ENCODE results near the gene FOXG1.

FOXG1 gene

GRCh38 chr14:28776482-28777266 is 10.1 kb downstream of the FOXG1 start:
- DNase-seq (no peak), ATAC-seq (replicated peaks) (no peak)
- no peak overlapping the region for H3K27ac Mint-ChIP-seq
- H3K27me3 Mint-ChIP-seq: peaks cover 65 to 69% of the 10 kb centered on the region in 2 donors
- H3K9me3 Mint-ChIP-seq: peaks cover 0 to 4% of the 10 kb centered on the region in 2 donors
- peaks cover 0 to 4% of the 10 kb centered on the region in 2 donors for H3K36me3 Mint-ChIP-seq
- no peak overlapping the region for H3K4me3 Mint-ChIP-seq
- peaks cover 0 to 3% of the 10 kb centered on the region in 2 donors for H3K4me1 Mint-ChIP-seq

GRCh38 chr14:28777471-28778137 is 11.0 kb downstream of the FOXG1 start:
- ATAC-seq (replicated peaks): no peak

GRCh38 chr14:28778138-28779117 is 11.8 kb downstream of the FOXG1 start:
- no peak overlapping the region for H3K27ac Mint-ChIP-seq
- H3K4me3 Mint-ChIP-seq: no peak overlapping the region
- no peak for DNase-seq
- H3K4me1 Mint-ChIP-seq: peaks cover 0 to 3% of the 10 kb centered on the region in 2 donors
- H3K9me3 Mint-ChIP-seq: peaks cover 0 to 2% of the 10 kb centered on the region in 2 donors
- no peak for ATAC-seq (replicated peaks)
- peaks cover 0 to 4% of the 10 kb centered on the region in 2 donors for H3K36me3 Mint-ChIP-seq
- peaks cover 65 to 69% of the 10 kb centered on the region in 2 donors for H3K27me3 Mint-ChIP-seq

More at GRCh38 chr14:28777471-28778137, 11.0 kb downstream of the FOXG1 start:
- Mint-ChIP-seq H3K27ac (peak overlapping the region; percentile 57), H3K4me1 (peaks cover 0 to 3% of the 10 kb centered on the region in 2 donors), H3K4me3 (no peak overlapping the region), H3K27me3 (peaks cover 70 to 72% of the 10 kb centered on the region in 2 donors), H3K9me3 (peaks cover 0 to 2% of the 10 kb centered on the region in 2 donors), H3K36me3 (peaks cover 0 to 4% of the 10 kb centered on the region in 2 donors)
- no peak for DNase-seq

DNA sequence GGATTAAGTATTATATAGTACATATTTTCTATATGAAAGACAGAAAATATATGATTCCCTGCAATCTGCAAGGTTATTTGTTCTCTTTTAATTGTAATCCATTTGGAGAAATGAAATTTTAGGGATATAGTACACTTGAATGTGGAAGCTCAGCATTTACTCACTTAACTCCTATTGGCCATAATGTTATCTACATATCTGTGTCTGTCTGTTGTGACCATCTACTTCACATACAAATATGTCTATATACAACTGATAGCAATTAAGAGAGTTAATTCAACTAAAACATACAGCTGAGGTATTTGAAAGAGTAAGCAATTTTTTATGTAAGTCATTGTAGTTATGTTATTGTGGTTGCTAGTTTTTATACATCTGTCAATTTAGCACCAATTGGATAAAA is 12.9 kb downstream of the FOXG1 start:
- peaks cover under 1 to 5% of the 10 kb centered on the region in 2 donors for H3K4me1 Mint-ChIP-seq
- no peak overlapping the region for H3K27ac Mint-ChIP-seq
- peaks cover 0 to 4% of the 10 kb centered on the region in 2 donors for H3K36me3 Mint-ChIP-seq
- DNase-seq (no peak), ATAC-seq (replicated peaks) (no peak)
- no peak overlapping the region for H3K4me3 Mint-ChIP-seq
- peaks cover 0 to 2% of the 10 kb centered on the region in 2 donors for H3K9me3 Mint-ChIP-seq
- peaks cover 65 to 69% of the 10 kb centered on the region in 2 donors for H3K27me3 Mint-ChIP-seq

GRCh38 chr14:28780843-28781820 is 14.5 kb downstream of the FOXG1 start:
- Mint-ChIP-seq H3K27me3 (peaks cover 67 to 70% of the 10 kb centered on the region in 2 donors), H3K27ac (no peak overlapping the region), H3K4me1 (peaks cover 7 to 14% of the 10 kb centered on the region in 2 donors), H3K36me3 (peaks cover 4 to 5% of the 10 kb centered on the region in 2 donors), H3K4me3 (no peak overlapping the region), H3K9me3 (peaks cover 4 to 6% of the 10 kb centered on the region in 2 donors)
- ATAC-seq (replicated peaks) (no peak), DNase-seq (no peak)

DNA sequence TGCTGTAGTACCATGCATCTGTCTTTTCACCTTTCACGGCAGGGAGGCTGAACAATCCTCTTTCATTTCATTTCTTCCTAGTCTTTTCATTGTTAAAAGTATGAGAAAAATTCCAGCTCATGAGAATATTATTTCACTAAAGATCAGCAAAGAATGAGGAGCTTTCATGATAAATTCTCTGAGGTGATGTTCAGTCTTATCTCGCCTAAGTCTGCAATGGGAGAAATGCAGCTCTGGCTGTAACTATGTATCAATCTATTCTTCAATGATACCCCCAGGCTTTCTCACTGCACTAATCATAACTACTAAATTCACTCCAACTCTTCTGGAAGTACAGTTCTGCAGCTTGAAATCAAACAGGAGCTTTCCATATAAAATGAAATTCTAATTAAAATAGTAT is 15.7 kb downstream of the FOXG1 start:
- Mint-ChIP-seq H3K36me3 (peaks cover 5 to 7% of the 10 kb centered on the region in 2 donors), H3K4me3 (no peak overlapping the region), H3K4me1 (peaks cover 7 to 14% of the 10 kb centered on the region in 2 donors), H3K9me3 (peaks cover 4 to 8% of the 10 kb centered on the region in 2 donors), H3K27ac (no peak overlapping the region), H3K27me3 (peaks cover 75 to 82% of the 10 kb centered on the region in 2 donors)
- no peak for DNase-seq
- ATAC-seq (replicated peaks): no peak

GRCh38 chr14:28783664-28784063 is 17.1 kb downstream of the FOXG1 start:
- H3K9me3 Mint-ChIP-seq: peaks cover 4 to 9% of the 10 kb centered on the region in 2 donors
- no peak for DNase-seq
- ATAC-seq (replicated peaks): no peak
- no peak overlapping the region for H3K4me3 Mint-ChIP-seq
- peaks cover 7 to 14% of the 10 kb centered on the region in 2 donors for H3K4me1 Mint-ChIP-seq
- peaks cover 65 to 77% of the 10 kb centered on the region in 2 donors for H3K27me3 Mint-ChIP-seq
- H3K27ac Mint-ChIP-seq: no peak overlapping the region
- H3K36me3 Mint-ChIP-seq: peaks cover 5 to 7% of the 10 kb centered on the region in 2 donors

DNA sequence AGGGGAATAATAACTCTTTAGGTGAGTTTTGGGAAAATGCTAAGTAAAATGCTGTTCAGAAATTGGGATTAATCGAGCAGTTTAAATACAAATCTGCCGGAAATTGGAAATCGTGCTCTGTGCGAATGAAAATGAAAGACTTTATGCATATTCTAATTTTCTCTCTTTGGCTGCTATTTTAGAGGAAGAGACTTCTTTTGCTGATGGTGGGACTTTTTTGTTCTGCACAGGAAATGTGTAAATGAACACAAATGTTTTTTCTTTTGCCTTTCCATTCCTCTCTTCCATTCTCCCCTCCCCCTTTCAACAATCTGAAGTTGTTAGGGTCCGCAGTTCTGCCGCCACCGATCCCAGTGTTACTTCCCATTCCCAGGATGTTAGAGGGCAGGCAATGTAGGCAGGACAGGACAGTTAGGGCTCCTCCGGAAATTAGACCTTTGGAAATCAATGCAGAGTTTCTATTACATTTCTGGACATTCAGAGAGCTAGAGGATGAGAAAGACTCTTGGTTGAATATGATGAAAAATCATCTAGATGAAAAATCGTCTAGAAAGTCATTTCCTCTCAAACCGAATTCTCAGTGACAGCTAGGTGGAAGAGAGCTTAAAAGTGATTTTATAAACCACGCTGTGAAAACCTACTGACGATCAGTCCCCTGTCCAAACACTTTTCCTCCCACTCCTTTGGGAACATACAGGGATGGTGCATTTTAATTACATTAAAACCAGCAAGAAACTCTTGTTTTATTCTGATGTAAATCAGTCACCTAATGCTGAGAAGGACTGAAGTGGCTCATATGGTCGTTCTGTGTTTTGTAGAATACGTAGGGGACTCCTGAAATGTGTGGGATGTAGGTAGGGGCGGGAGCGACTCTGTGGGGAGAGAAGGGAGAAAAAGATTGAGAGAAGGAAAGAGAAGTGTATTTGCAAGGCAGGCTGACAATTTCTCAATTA is 17.8 kb downstream of the FOXG1 start:
- no peak for DNase-seq
- no peak for ATAC-seq (replicated peaks)
- peaks cover 7 to 14% of the 10 kb centered on the region in 2 donors for H3K4me1 Mint-ChIP-seq
- no peak overlapping the region for H3K4me3 Mint-ChIP-seq
- H3K9me3 Mint-ChIP-seq: peaks cover 4 to 9% of the 10 kb centered on the region in 2 donors
- no peak overlapping the region for H3K27ac Mint-ChIP-seq
- peaks cover 5 to 7% of the 10 kb centered on the region in 2 donors for H3K36me3 Mint-ChIP-seq
- H3K27me3 Mint-ChIP-seq: peaks cover 59 to 76% of the 10 kb centered on the region in 2 donors

- peak in 1 of 2 donors; percentile 19 for ATAC-seq (replicated peaks)
- Mint-ChIP-seq H3K4me1 (peaks cover 7 to 14% of the 10 kb centered on the region in 2 donors), H3K27ac (peak overlapping the region; percentile 14), H3K4me3 (peak overlapping the region; percentile 70 to 78), H3K9me3 (peaks cover 4 to 9% of the 10 kb centered on the region in 2 donors), H3K36me3 (peaks cover 5 to 7% of the 10 kb centered on the region in 2 donors), H3K27me3 (peaks cover 51 to 71% of the 10 kb centered on the region in 2 donors)
- no peak for DNase-seq
These were observed 18.7 kb downstream of the FOXG1 start for GRCh38 chr14:28785096-28785952.

DNA sequence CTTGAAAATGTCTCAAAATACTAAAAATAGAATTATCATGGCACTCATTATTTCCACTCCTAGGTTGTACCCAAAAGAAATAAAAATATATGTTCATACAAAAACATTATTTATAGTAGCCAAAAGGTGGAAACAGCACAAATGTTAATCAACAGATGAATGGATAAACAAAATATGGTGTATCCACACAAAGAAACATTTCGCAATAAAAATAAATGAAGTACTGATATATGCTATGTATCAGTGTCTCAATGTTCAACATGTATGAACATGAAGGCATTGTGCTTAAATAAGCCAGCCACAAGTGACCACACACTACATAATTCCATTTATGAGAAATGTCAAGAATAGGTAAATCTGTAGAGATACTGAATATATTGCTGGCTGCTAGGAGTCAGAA is 40.9 kb downstream of the FOXG1 start:
- Mint-ChIP-seq H3K27me3 (no peaks in the 10 kb centered on the region), H3K4me3 (no peak overlapping the region), H3K4me1 (no peaks in the 10 kb centered on the region), H3K27ac (no peak overlapping the region), H3K9me3 (peaks cover 8 to 15% of the 10 kb centered on the region in 2 donors), H3K36me3 (no peaks in the 10 kb centered on the region)
- DNase-seq: no peak
- ATAC-seq (replicated peaks): no peak

- ATAC-seq (replicated peaks): no peak
- Mint-ChIP-seq H3K27ac (no peak overlapping the region), H3K36me3 (no peaks in the 10 kb centered on the region), H3K9me3 (peaks cover 0 to 4% of the 10 kb centered on the region in 2 donors), H3K27me3 (no peaks in the 10 kb centered on the region), H3K4me3 (no peak overlapping the region), H3K4me1 (no peaks in the 10 kb centered on the region)
- no peak for DNase-seq
These were observed 47.2 kb downstream of the FOXG1 start for GRCh38 chr14:28813810-28814209.

Measured in stimulated activated naive B cell treated with anti-CD40 and anti-IgM and Interleukin-4, amounts not matched to agents 10 μg/mL and 1 μg/mL and 100 μg/mL, for 72 hours (primary cell).